ENCODE measurements around the gene CDC42BPB.
A peak's percentile ranks its signal among the peaks of the same experiment; 100 is the strongest.

Gene CDC42BPB

DNA sequence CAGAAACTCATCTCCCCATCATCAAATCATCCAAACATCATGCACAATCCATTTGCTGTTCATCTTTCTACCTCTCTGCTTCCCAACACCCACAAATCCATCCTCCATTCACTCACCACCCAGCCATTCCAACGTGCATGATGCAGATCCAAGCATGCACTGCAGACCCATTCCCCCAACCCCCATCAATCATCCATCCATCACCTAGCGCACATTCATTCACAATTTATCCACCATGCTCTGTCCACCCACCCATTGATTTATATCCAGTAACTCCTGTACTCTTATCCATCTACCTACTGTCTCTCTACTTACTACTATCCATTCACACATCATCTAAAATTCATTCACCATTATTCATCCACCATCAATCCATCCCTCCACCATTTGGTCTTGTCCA is 138.9 kb downstream of the CDC42BPB start:
- no peak for DNase-seq (ENCODE audit: low read depth)
- H3K4me3 ChIP-seq (ENCODE audit: low read length): no peak overlapping the region
- TF ChIP-seq CTCF (IDR thresholded peaks at IDR 0.05; ENCODE audit: insufficient read depth, low read depth, low read length, missing control alignments): no peak

DNA sequence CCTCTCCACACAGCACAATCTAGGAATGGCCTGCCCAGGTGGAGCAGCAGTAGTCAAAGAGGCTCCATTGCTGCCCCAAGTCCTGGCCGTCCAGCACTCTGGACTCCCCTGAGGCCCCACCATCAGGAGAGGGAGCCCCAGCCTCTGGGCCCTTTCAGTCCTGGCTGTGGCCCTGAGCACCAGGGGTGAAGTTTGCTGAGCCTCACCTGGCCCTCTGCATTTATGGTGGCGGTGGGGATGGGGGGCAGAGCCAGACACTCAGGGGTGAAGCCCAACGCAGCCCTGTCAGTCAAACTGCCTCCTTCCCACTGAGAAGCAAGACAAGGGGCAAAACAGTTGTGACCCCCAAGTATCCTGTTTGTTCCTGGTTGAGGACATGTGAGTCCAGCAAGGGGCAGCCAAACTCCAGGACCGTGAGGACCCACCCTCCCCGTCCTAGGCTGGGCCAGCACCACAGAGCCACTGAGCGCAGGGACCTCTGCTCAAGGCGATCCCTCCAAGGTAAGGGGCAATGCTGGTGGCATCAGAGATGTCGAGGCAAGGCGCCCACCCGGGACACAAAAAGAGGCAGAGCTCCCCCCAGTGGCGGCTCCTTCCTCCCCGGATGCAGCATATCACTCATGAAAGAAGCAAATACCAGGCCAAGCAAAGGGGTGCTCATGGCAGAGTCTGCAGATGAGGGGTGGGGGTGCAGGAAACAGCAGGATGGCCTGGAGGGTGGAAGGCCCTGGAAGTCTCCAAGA is 139.7 kb downstream of the CDC42BPB start:
- H3K4me3 ChIP-seq (ENCODE audit: low read length): no peak overlapping the region
- TF ChIP-seq CTCF (IDR thresholded peaks at IDR 0.05; ENCODE audit: insufficient read depth, low read depth, low read length, missing control alignments): peak; percentile 45
- DNase-seq (ENCODE audit: low read depth): peak; percentile 31

DNA sequence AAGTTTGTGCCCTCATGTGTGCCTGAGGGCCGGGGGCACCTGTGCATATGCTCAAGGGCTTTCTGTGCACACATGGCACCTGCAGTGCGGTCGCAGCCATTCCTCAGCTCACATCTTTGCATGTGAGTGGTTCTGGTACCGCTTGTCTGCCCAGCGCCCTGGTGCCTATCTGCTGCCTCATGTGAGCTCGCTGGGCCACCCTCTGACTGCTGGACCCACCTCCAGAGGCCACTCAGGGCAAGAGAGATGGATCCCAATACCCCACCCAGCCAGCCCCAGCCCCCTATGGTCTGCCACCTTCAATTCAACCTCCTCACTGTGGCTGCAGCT is 140.3 kb downstream of the CDC42BPB start:
- no peak overlapping the region for H3K4me3 ChIP-seq (ENCODE audit: low read length)
- DNase-seq (ENCODE audit: low read depth): no peak
- no peak for TF ChIP-seq CTCF (IDR thresholded peaks at IDR 0.05; ENCODE audit: insufficient read depth, low read depth, low read length, missing control alignments)

- H3K4me3 ChIP-seq (ENCODE audit: low read length): no peak overlapping the region
- DNase-seq (ENCODE audit: low read depth): no peak
- no peak for TF ChIP-seq CTCF (IDR thresholded peaks at IDR 0.05; ENCODE audit: insufficient read depth, low read depth, low read length, missing control alignments)
Measured at GRCh38 chr14:102916347-102917055, 140.8 kb downstream of the CDC42BPB start.

GRCh38 chr14:102915292-102916110 is 141.8 kb downstream of the CDC42BPB start:
- DNase-seq (ENCODE audit: low read depth): no peak
- no peak overlapping the region for H3K4me3 ChIP-seq (ENCODE audit: low read length)
- no peak for TF ChIP-seq CTCF (IDR thresholded peaks at IDR 0.05; ENCODE audit: insufficient read depth, low read depth, low read length, missing control alignments)

DNA sequence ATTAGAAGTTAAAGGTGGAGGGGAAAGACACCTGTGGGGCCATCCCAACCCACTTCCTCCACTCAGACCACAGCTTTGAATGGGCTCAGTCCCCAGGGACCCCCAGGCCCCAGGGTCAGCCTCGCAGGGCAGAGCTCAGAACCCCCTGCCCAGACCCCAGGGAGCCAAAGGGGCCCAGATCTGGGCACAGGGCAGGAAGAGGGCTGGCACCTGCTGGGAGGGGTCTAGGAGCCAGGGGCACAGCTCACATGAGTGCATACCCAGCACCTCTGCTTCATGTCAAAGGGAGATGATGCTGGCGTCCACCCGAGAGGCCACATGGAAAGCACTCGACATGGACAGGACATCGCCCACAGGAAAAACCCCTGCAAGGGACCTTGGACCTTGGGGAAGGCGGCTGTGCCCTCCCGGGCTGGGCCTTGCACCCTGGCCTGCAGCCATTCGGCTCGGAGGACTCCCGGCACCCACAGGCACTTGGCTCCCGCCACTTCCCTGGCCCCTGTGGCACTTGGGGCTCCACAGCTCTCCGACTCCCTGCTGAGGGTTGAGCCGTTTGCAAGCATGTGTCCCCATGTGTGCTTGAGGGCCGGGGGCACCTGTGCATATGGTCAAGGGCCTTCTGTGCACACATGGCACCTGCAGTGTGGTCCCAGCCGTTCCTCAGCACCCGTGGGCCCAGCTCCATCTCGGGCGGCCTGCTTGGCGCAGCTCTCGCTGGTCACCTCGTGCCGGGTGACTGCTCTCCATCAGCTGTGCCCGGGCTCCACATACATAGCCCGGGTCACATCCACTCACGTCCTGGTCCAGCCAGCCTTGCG is 142.7 kb downstream of the CDC42BPB start:
- TF ChIP-seq CTCF (IDR thresholded peaks at IDR 0.05; ENCODE audit: insufficient read depth, low read depth, low read length, missing control alignments): no peak

More for the DNA sequence above, 142.7 kb downstream of the CDC42BPB start:
- no peak for DNase-seq (ENCODE audit: low read depth)
- no peak overlapping the region for H3K4me3 ChIP-seq (ENCODE audit: low read length)
